ENCODE results near the gene IRS1.

Gene IRS1

DNA sequence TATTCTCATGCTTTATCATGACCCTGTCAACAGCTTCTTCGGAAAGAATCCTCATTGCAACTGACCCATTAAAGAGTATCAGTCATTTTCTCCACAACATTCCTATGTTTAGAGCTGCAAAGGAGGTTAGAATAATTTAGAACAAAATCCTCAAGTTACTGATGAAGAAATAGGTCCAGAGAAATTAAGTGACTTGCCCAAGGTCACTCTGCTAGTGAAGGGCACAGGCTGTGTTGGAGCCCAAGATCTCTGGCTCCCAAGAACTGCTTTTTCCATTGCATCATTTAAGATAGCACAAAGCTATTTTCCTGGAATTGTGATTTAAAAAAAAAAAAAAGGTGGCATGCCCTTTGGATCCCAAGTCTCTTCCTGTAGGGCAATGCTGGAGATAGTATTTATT, 9.6 kb downstream of the IRS1 start:
- DNase-seq (ENCODE audit: low read depth in 2 of 2), result no peak

GRCh38 chr2:226788881-226789490, 10.6 kb downstream of the IRS1 start:
- DNase-seq (ENCODE audit: low read depth in 2 of 2), result no peak

GRCh38 chr2:226788064-226788463, 11.6 kb downstream of the IRS1 start:
- DNase-seq (ENCODE audit: low read depth in 2 of 2), result no peak

DNA sequence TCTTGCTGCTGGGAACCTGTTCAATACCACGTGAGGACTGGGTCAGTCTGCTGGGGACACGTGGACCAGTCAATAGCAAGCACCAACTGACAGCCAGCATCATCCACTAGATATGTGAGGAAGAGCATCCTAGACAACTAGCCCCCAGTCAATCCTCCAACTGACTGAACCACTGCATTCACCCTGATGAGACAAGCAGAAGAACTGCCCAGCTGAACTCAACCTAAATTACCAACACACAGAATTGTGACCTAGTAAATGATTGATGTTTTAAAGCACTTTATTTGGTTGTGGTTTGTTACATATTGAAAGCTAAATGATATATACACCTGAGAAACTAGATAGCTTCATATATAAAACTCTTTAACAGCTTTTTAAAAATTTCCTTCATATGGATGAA, 15.7 kb downstream of the IRS1 start:
- DNase-seq (ENCODE audit: low read depth in 2 of 2), result no peak

DNA sequence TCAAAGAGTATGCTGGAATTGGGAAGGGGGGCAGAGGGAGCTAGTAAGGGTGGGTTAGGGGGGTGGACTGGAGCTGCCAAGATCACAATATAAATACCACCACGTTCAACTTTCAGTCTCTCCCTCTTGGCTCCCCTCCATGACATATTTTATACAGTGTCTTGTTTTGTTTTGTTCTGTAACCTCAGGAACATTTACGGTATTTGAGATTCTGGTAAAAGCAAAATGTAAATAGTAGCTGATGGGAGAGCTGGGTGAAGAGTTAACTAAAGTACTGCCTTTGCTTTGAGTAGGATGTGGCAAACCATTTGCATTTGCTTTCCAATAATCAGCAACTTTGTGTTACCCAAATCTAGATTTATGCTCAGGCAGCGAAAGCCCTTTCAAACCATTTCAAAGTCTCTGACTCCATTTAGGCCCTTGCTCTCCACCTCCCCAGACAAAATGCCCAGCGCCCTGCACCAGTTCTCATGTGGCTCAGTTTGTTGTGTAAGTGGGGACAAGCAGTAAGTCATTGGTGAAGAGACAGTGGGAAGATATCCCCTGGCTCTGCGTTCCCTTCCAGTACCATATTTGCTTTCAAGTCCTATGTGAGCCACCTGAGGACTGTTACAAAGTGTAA, 17.4 kb downstream of the IRS1 start:
- no peak for DNase-seq (ENCODE audit: low read depth in 2 of 2)

DNA sequence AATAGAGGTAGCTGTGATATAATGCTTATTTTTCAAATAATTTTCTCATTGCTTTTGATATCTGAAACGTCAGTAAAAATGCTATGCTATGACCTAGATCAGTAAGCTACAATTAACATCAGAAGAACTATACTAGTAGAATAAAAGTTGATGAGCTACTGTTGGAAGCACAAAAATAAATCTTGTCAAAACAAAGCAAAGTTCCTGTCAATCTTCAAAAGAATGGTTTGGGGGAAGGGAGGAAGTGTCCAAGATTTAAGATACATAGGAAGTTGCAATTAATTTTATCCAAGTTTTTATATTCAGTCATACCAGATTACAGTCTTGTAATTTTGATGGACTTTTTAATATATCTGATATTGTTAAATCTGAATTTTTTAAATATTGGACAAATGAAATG, 19.2 kb downstream of the IRS1 start:
- DNase-seq (ENCODE audit: low read depth in 2 of 2), result no peak

DNA sequence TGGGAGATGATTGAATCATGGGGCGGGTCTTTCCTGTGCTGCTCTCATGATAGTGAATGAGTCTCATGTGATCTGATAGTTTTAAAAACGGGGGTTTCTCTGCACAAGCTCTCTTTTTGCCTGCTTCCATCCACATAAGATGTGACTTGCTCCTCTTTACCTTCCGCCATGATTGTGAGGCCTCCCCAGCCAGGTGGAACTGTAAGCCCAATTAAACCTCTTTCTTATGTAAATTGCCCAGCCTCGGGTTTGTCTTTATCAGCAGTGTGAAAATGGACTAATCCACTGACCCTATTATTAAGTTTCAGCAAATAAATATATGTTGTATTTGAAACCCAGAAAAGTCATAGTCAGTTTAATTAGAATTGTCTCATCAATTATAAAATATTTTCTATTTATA, 22.0 kb downstream of the IRS1 start:
- no peak for DNase-seq (ENCODE audit: low read depth in 2 of 2)

DNA sequence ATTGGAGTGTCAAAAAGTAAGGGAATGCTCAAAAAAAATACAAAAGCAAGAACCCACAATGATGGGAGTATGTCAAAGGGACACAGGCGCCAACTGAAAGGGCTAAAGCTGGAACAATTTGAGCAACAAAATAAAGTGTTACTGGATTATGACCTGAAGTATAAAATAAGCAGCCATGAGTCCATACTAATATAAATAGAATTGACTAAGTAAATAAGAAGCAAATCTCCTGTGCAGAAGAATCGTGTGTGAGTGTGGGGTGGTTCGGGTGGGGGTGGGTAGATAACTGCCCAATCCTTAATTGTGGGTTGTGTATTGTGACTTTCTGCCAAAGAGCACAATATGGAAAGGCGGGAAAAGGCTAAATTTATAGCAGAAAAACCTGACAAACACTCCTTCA, 23.5 kb downstream of the IRS1 start:
- DNase-seq (ENCODE audit: low read depth in 2 of 2), result no peak

DNA sequence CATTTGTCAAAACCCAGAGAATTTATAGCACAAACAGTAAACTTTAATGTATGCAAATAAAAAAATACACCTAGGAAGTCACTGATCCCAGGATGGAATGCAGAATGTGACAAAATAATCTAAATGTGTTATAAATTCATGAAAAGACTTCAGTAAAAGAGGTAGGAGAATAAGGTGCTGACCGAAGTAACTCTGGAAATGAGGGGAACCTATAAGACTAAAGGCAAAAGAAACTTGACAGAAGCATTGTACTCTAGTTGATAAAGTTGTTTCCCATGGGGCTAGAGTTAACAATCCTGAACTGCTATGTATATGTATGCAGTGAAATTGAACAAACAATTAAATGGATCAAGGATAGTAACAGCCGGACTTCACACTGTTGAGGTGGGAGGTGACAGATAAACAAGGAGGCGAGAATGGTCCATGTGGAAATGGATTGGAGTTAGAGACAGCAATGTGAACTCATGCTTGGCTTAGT, 24.5 kb downstream of the IRS1 start:
- DNase-seq (ENCODE audit: low read depth in 2 of 2), result no peak

DNA sequence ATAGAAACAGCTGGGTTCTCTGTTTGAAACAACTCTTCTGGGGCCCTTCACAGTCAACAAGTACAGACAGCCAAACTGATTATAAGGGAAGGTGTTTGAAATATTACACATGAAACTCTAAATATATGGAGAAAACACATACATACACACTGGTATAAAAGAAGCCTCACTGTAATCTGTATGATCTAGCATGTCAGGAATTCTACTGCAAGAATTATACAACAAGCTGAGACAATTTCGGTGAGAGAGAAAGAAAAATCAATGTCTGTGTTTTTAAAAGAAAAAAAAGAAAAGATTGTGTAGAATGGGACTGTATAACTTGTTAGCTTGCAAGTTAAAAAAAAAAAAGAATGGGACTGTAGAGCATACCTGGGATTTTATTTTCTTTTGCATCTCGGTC, 26.3 kb downstream of the IRS1 start:
- DNase-seq (ENCODE audit: low read depth in 2 of 2), result no peak

DNA sequence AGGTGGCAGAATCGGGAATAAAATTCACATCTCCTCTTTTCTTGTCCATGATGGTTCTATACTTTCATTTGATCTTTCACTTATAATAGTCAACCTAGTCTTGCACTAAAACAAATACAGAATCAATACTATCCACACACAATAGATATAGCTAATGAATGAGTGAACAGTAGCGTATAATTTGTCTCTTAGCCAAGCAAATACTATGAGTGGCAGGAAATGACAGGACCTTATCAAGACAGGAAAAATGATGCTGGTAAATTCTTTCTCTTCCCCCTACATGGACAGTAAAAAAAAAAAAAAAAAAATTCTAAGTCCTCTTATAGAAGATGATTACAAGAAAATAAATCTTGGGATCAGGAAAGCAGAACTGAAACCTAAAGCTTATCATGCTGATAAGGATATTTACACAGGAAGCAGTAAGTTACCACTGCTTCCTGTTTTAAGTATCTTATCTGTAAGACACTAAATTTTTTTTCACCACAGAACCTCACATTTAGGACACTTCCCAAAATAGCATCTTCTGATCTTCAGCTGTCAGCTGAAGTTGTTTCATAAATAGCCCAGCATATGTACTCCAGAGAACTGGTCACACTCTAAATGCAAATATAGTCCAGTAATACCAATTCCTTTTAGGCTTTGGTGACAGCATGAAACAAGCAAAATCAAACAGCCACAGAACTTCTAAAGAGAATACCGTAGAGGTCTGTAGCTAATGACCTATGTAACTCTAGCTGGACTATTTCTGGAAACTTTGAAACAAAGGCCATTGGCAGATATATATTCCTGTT, 27.0 kb downstream of the IRS1 start:
- DNase-seq (ENCODE audit: low read depth in 2 of 2), result no peak

DNA sequence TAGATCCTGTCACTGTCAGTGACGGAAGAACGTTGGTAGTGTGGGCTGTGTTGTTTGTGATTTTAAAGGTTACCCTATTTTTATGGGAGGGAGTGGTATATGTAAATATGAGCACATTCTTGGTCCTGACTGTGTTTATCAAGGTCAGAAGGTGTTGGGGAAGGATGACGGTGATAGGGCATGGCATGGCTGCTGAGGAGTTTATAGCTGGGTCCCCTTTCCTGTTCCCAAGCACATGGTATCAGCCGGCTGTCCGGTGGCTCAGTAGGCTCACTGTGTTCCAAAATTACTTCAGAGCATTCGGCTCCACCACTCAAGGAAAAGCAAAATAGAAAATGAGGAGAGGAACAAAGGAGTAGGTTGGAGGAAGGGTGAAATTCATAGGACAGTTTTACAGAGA, 28.6 kb downstream of the IRS1 start:
- no peak for DNase-seq (ENCODE audit: low read depth in 2 of 2)

DNA sequence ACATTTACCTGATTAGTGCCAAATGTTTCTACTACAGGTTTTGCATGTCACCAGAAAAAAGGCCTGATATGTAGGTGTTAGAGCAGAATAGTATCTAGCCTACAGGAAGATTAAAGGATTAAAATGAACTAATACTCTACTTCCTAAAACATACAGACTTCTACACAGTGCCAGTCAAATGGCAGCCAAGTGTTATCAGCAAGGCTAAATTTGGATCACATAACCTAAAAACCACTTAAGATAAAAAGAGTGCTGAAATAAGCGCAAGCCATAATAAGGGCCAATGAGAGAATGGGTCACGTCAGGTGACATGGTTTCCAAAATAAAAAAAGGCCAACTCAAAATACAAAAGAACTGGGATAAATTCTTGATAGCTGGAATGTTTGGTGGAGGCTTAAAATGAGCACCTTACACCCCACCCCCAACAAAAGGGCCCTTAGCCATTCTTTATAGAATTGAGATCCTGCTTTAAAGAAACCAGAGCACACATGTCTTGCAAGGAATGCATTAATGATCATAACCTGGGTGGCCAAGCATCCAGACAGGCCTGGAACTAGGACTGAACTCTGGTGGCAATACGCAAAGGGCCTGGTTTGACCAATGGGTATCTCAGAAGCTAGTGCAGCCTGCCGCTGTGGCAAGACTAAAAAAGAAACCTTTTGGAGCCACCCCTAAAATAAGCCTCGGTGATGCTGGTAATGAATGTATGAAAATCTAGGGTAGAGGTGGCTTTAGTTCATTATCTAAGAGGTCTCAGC, 32.4 kb downstream of the IRS1 start:
- no peak for DNase-seq (ENCODE audit: low read depth in 2 of 2)

- no peak for DNase-seq (ENCODE audit: low read depth in 2 of 2)
Measured at GRCh38 chr2:226766352-226767055, 33.1 kb downstream of the IRS1 start.

DNA sequence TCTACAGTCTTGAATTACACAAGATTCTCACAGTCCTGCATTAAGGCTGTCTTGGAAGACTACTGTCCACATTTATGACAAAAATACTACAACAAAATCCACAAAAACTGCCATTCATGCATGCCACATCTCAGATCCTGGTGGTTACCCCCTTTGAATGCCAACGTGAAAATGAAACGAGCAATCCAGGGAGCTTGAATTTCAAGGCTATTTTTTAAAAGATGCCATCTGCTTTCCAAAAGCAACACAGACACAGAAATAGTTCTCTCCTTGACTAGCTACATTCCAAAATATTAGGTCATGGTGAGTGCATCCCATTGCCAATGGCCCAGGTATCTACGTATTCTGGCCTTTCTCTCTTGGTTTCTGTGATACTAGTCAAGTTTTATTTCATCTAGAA, 36.3 kb downstream of the IRS1 start:
- no peak for DNase-seq (ENCODE audit: low read depth in 2 of 2)

GRCh38 chr2:226761195-226761583, 38.4 kb downstream of the IRS1 start:
- DNase-seq (ENCODE audit: low read depth in 2 of 2), result no peak

DNA sequence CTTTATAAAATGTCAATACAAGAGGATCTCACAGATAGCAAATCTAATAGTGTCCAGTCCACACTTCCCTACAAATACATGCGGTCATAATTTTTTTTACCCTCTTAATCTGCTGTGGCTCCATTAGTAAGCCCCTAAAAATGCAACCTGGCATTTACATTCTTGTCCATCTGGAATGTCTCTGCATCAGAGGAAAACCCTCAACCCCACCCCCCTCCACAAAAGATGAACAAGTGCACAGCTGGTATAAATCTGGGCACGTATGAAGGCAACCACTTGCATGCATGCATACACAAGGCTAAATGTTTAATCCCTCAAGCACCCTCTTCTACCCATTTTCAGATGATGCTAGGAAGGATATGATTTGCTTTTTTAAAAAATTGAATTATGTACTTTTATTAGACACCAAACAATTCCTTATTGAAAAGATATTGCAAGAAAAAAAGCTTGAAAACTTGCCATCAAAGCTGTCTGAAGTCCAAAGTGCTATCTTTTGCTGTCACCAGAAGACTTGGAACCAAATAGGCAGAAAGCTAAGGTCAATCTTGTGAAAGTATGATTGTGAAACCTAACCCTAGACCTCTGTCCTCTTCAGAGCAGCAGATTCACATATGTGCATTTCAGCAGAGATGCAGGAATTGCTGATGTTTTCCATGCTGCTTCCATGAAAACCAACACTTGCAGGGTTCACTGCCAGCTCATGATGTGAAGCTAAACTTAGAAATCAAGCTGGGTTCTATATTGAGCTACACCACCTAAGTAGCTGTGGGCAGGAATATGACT, 39.0 kb downstream of the IRS1 start:
- no peak for DNase-seq (ENCODE audit: low read depth in 2 of 2)

DNA sequence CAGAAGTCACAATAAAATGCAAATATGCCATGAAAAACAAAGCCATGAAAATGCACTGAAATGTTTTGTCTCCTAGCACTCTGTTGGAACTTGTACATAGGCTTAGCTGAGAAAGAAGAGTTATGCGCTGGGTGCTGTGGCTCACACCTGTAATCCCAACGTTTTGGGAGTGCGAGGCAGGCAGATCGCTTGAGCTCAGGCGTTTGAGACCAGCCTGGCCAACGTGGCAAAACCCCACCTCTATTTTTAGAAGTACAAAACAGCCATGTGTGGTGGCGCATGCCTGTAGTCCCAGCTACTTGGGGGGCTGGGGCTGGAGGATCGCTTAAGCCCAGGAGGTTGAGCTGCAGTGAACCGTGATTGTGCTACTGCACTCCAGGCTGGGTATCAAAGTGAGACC, 39.9 kb downstream of the IRS1 start:
- no peak for DNase-seq (ENCODE audit: low read depth in 2 of 2)

DNA sequence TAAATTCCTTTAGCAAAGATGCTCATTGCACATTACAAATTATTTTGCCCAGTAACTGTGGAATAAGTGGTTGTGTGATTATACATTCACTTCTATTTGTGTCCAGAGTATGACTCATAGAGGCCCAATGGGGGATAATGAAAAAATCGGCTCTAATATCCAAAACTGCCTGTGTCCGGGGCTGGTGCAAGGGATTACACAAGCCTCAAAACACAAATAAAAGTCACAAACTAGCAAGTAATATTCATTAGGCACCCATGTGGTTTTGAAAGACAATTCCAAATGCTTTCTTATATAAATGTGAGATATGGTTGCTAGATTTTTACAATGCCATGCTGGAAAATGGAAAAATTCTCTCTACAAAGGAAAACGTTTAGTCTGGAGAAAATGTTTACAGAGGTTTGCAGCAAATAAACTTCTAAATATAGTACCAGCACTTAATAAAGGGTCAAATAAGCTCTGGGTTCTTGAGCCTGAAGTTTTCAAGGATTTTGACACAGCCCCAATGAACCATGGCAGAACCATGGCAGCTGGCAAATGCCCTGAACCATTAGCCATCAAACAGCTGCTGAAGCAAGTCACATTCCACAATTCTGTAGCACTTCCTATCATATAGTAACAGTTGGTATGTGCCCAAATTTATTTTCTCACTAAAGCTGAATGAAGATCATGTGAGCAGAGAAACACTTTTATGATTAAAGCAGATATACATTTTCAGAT, 40.5 kb downstream of the IRS1 start:
- no peak for DNase-seq (ENCODE audit: low read depth in 2 of 2)

DNA sequence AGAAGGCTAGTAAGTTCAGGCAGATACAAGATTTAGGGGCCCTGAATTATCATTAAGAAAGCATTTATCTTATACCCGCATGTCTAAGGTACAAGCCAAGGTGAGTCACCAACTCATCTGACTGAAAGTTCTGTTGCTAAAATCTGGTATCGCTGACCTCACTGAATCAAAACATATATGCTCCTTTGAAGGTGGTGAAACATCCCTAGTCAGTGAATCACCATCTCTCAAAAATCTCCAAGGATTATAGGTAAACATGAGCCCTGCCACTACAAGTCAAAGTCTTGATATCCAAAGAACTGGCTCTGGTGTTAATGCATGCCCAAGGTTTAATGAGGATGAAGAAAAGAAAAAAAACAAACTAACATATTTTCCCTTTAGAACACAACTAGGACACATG, 43.5 kb downstream of the IRS1 start:
- DNase-seq (ENCODE audit: low read depth in 2 of 2), result no peak

Data from stimulated activated CD4-positive, alpha-beta T cell treated with anti-CD3 and anti-CD28 coated beads, Interleukin-4, amount 100 ng/mL, for 48 hours (primary cell).